BJ (cell line): ENCODE data around the gene IL1RL2. TPM values are rescaled to one million over a fixed set of nuclear protein-coding genes. Genes with fewer than 3 reads are reported as not detected.

Experiments
- CTCF ChIA-PET: fragments of 350-600 bp; formaldehyde crosslinking; extraction: SDS; loops from one replicate; lab custom pipeline; 2021; ENCODE audit warnings: antibody characterized with exemption, inconsistent platforms; lab: Yijun Ruan, JAX
- POLR2A ChIA-PET: fragments of 300-600 bp; sonication (Branson Sonifier 250); formaldehyde crosslinking; extraction: SDS; loops from one replicate; lab custom pipeline; 2021; ENCODE audit warnings: antibody characterized with exemption; lab: Charles Lee
- DNase-seq: peaks from one replicate; pipeline ENCODE4 v3.0.0-alpha.2; 2011; ENCODE audit warnings: low read depth
- H3K27me3 ChIP-seq: 2 replicates; pipeline ENCODE4 v1.6.0; 2011; ENCODE audit warnings: low read length; ENCODE audit not compliant: control insufficient read depth, insufficient read depth
- H3K36me3 ChIP-seq: 2 replicates; pipeline ENCODE4 v1.5.1; 2011; ENCODE audit warnings: low read length; ENCODE audit not compliant: control insufficient read depth, insufficient read depth
- H3K4me3 ChIP-seq: 2 replicates; pipeline ENCODE4 v1.5.1; 2011; ENCODE audit warnings: low read depth, mild to moderate bottlenecking, control low read depth, low read length
- polyA plus RNA-seq: library from polyadenylated mRNA; depleted of rRNA; stranded (reverse); fragments of >200 nt; gene quantifications from 2 replicates; pipeline ENCODE4 v1.2.3, GENCODE V29; 2011; rRNA removed
- TF ChIP-seq, protein P1 (sequence below): IDR thresholded peaks from 2 replicates; pipeline ENCODE4 v1.5.1; 2011; ENCODE audit warnings: low read depth, mild to moderate bottlenecking, control low read depth, inconsistent platforms, low read length, moderate library complexity; ENCODE audit not compliant: insufficient read depth

The IL1RL2 gene
- polyA plus RNA-seq, 1 experiment: 0.09 TPM

DNA sequence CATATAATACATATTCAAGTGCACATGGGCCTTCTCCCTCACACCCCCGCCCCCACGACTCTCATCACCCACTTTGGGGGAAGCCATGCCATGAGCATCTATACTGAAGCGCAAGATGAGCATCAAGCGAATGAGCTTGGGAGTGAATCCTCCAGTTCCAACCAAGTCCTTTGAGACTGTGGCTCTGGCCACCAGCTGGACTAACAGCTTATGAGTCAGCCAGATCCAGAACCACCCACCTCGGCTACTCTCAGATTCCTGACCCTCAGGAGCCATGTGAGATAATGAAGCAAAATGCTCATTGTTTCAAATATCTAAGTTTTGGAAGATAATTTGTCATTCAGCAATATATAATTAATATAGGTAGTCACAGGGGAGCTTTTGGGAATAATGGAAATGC is 102.3 kb downstream of the IL1RL2 start:
- CTCF ChIA-PET: interaction anchor here (0.7 kb wide), 1 partner anchor 40 kb away, joined by 3 read pairs; no protein-coding TSS in a partner anchor
- Histone ChIP-seq H3K4me3 (no peak overlapping the region), H3K36me3 (no peaks in the 10 kb centered on the region), H3K27me3 (peaks cover 2% of the 10 kb centered on the region; the same call in 1 of the 2 replicates)
- DNase-seq: no peak
- POLR2A ChIA-PET: no interaction called here
- TF ChIP-seq, protein P1, sequence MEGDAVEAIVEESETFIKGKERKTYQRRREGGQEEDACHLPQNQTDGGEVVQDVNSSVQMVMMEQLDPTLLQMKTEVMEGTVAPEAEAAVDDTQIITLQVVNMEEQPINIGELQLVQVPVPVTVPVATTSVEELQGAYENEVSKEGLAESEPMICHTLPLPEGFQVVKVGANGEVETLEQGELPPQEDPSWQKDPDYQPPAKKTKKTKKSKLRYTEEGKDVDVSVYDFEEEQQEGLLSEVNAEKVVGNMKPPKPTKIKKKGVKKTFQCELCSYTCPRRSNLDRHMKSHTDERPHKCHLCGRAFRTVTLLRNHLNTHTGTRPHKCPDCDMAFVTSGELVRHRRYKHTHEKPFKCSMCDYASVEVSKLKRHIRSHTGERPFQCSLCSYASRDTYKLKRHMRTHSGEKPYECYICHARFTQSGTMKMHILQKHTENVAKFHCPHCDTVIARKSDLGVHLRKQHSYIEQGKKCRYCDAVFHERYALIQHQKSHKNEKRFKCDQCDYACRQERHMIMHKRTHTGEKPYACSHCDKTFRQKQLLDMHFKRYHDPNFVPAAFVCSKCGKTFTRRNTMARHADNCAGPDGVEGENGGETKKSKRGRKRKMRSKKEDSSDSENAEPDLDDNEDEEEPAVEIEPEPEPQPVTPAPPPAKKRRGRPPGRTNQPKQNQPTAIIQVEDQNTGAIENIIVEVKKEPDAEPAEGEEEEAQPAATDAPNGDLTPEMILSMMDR: no peak

Other genes with a start within 250 kb of the IL1RL2 start
- not detected in 2 replicates for gene IL1R2, start 195.1 kb upstream of the IL1RL2 start, polyA plus RNA-seq
- gene IL1R1, start 44.3 kb upstream of the IL1RL2 start, polyA plus RNA-seq: 37.3 and 43.4 TPM in 2 replicates
- gene IL1RL1, start 124.5 kb downstream of the IL1RL2 start, polyA plus RNA-seq: not detected in 2 replicates
- gene IL18R1, start 168.8 kb downstream of the IL1RL2 start, polyA plus RNA-seq: 0.11 TPM in 1 of 2 replicates, not detected in the other
- gene IL18RAP, start 236.1 kb downstream of the IL1RL2 start, polyA plus RNA-seq: not detected in 2 replicates